GM12891 (cell line): ENCODE data around the gene IQSEC3.

Experiments used
- PAX5 ChIP-seq: IDR thresholded peaks from 2 replicates; pipeline ENCODE4 v1.6.1; 2011; ENCODE audit warnings: low read length, moderate library complexity, mild to moderate bottlenecking; ENCODE audit not compliant: insufficient read depth, severe bottlenecking
- POLR2A ChIP-seq: IDR thresholded peaks from 2 replicates; pipeline ENCODE4 v1.6.1; 2011; ENCODE audit warnings: low read depth, low read length, control low read depth
- POLR2AphosphoS5 ChIP-seq: IDR thresholded peaks from 2 replicates; pipeline ENCODE4 v1.6.1; 2011; ENCODE audit warnings: low read depth, low read length, control low read depth
- POU2F2 ChIP-seq: IDR thresholded peaks from 2 replicates; pipeline ENCODE4 v1.6.1; 2011; ENCODE audit warnings: low read depth, mild to moderate bottlenecking, control low read depth, low read length, moderate library complexity
- SPI1 ChIP-seq: IDR thresholded peaks from 2 replicates; pipeline ENCODE4 v1.6.1; 2011; ENCODE audit warnings: low read depth, low read length, control low read depth
- TAF1 ChIP-seq: IDR thresholded peaks from 2 replicates; pipeline ENCODE4 v1.6.1; 2011; ENCODE audit warnings: low read depth, low read length, control low read depth

DNA sequence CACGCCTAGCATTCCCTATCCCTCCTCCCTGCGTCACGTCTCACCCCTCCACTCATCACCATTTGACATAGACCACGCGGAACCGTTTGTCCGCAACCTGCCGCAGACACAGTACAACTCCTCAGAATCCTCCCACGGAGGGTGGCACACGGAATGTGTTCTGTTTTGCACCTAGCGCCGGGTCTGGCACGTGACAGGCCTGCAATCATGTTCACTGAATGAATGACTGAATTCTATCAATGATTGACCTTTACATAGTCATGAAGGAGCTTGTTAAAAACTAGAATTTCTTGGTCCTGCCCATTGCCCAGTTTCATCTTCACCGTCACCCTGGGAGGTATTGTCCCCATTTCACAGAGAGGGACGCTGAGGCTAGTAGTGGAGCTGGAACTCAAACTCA is 142.7 kb downstream of the IQSEC3 start:
- TF ChIP-seq POLR2AphosphoS5, result no peak
- no peak for TF ChIP-seq POLR2A
- TF ChIP-seq TAF1, result no peak
- no peak for TF ChIP-seq PAX5
- TF ChIP-seq POU2F2, result no peak
- TF ChIP-seq SPI1, result no peak
